Adrenal gland (tissue), 12 donors: Measurements from ENCODE around the gene DENND2A. TPM values are rescaled to one million over a fixed set of nuclear protein-coding genes. Genes with fewer than 3 reads are reported as not detected.

Source experiments
- DNase-seq, 7 donors: peaks; one replicate each; pipeline ENCODE4 v3.0.0-alpha.2; 2019 to 2020
- H3K27ac ChIP-seq, 5 donors: fragments of 200-600 bp; sonication (generic) in 4 of 5; 1 replicate in 3 of 5; 2 replicates in 2 of 5; pipeline versions ENCODE4 v1.5.1 to v1.8.0; 2016 to 2020; ENCODE audit warnings: mild to moderate bottlenecking in 1 of 5
- H3K27me3 ChIP-seq: fragments of 200-600 bp; 2 replicates; pipeline ENCODE4 v1.8.0; 2021
- H3K36me3 ChIP-seq, 2 donors: fragments of 200-600 bp; replicated peaks in 1 of 2; 1 replicate in 1 of 2; 2 replicates in 1 of 2; pipeline versions ENCODE4 v1.5.1 to v1.8.0; 2018 to 2022
- H3K4me1 ChIP-seq, 2 donors: fragments of 200-600 bp; replicated peaks in 1 of 2; 1 replicate in 1 of 2; 2 replicates in 1 of 2; pipeline versions ENCODE4 v1.5.1 to v1.8.0; 2018 to 2021
- H3K4me3 ChIP-seq, 4 donors: fragments of 200-600 bp; sonication (generic) in 3 of 4; one replicate each; pipeline ENCODE4 v1.5.1; 2016 to 2018
- H3K9me3 ChIP-seq, 3 donors: fragments of 200-600 bp; sonication (generic) in 1 of 3; replicated peaks in 1 of 3; 1 replicate in 2 of 3; 2 replicates in 1 of 3; pipeline versions ENCODE4 v1.5.1 to v1.8.0; 2016 to 2021
- POLR2A ChIP-seq, 2 donors: fragments of 450-650 bp; IDR thresholded peaks; one replicate each; pipeline ENCODE4 v1.6.1; 2017; ENCODE audit warnings: antibody characterized with exemption in 2 of 2, mild to moderate bottlenecking in 2 of 2, moderate library complexity in 1 of 2
- WGBS, 4 donors: extraction: QIAGEN DNeasy Blood & Tissue Kit in 2 of 4; methylation state at CpG; one replicate each; pipeline versions ENCODE4 v1.1.5 to v1.1.7; 2013 to 2017; 5-methylcytosine and 5-hydroxymethylcytosine counted together
- intact Hi-C, 2 donors: fragments of 100-400 bp; cut with DNase I; formaldehyde crosslinking; loops; one replicate each; pipeline versions ENCODE4 v1.14.1 to v1.15.0; 2022 to 2023
- polyA plus RNA-seq, 3 donors: library from polyadenylated mRNA; stranded (reverse); fragments of 200-250 nt in 2 of 3; fragments of 350-450 nt in 1 of 3; fragmentation: Illumina TruSeq in 1 of 3; extraction: RNeasy Lipid Tissue Mini Kit (QIAGEN cat#74804) in 1 of 3; gene quantifications; one replicate each; pipeline ENCODE4 v1.2.3, GENCODE V29; 2013 to 2014
- total RNA-seq, 9 donors: library from RNA; depleted of rRNA in 4 of 9; stranded (reverse); fragments of >200 nt in 4 of 9; fragments of 120-200 nt in 1 of 9; fragmentation: NEBNext Ultra II Directional in 1 of 9; extraction: Animal tissue kit (Norgen Biotek cat#: 25700) in 1 of 9; gene quantifications; one replicate each; pipeline versions ENCODE4 v1.1.0 to v1.2.4, GENCODE V29; 2013 to 2023
- TF ChIP-seq, protein P1 (sequence below), 6 experiments: fragments of 450-650 bp in 4 of 6; fragments of 200-600 bp in 2 of 6; sonication (generic) in 1 of 6; IDR thresholded peaks; 1 replicate in 5 of 6; 2 replicates in 1 of 6; pipeline versions ENCODE4 v1.5.1 to v1.8.0; 2016 to 2021; ENCODE audit warnings: antibody characterized with exemption in 6 of 6, mild to moderate bottlenecking in 2 of 6, moderate library complexity in 1 of 6
- donor health status: healthy with polysubstance abuse.
- donor health status: Bipolar disorder and iron deficiency.
- donor health status: DM: yes; HTN: yes; CAD: no.
- donor health status: DM: no; HTN: no; CAD: no.
- donor health status: DM: no; HTN: no; CAD: no.
- donor health status: DM: yes; HTN: yes; CAD: no.

Gene DENND2A
- total and polyA plus RNA-seq, 12 donors, result 3.0 to 10.9 (median 5.8) TPM

DNA sequence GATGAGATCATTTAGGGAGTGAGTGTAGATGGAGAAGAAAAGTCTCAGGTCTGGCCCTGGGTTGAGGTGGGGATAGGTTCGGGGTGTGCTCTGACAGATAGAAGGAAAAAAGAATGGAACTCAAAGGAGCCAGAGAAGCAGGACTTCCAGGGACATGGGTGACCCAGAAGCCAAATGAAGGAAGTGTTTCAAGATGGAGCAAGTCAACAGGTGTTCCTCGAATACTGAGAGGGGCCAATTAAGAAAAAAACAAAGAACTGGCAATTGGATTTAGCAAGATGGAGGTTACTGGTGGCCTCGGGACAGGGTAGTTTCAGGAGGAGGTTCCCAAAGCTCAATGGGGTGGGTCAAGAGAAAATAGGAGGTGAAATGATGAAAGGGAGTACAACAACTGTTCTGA, 40.3 kb downstream of the DENND2A start:
- TF ChIP-seq POLR2A (IDR thresholded peaks at IDR 0.05), result no peak
- TF ChIP-seq, protein P1, sequence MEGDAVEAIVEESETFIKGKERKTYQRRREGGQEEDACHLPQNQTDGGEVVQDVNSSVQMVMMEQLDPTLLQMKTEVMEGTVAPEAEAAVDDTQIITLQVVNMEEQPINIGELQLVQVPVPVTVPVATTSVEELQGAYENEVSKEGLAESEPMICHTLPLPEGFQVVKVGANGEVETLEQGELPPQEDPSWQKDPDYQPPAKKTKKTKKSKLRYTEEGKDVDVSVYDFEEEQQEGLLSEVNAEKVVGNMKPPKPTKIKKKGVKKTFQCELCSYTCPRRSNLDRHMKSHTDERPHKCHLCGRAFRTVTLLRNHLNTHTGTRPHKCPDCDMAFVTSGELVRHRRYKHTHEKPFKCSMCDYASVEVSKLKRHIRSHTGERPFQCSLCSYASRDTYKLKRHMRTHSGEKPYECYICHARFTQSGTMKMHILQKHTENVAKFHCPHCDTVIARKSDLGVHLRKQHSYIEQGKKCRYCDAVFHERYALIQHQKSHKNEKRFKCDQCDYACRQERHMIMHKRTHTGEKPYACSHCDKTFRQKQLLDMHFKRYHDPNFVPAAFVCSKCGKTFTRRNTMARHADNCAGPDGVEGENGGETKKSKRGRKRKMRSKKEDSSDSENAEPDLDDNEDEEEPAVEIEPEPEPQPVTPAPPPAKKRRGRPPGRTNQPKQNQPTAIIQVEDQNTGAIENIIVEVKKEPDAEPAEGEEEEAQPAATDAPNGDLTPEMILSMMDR (IDR thresholded peaks at IDR 0.05), result no peak
- intact Hi-C loops, result no loop called here
- no peaks in the 10 kb centered on the region for H3K27me3 ChIP-seq
- no peaks in the 10 kb centered on the region for H3K36me3 ChIP-seq
- no peak overlapping the region for H3K27ac ChIP-seq
- WGBS, 4 donors, result 87 to 99% (median 92%) methylated on average over 3 of the region's 3 CpGs
- no peak for DNase-seq
- no peaks in the 10 kb centered on the region for H3K9me3 ChIP-seq
- H3K4me1 ChIP-seq, result peaks cover 0 to 8% of the 10 kb centered on the region in 2 donors
- no peak overlapping the region for H3K4me3 ChIP-seq

GRCh38 chr7:140597428-140597949, 43.1 kb downstream of the DENND2A start:
- Histone ChIP-seq H3K4me1 (peaks cover 0 to 8% of the 10 kb centered on the region in 2 donors), H3K36me3 (no peaks in the 10 kb centered on the region), H3K9me3 (no peaks in the 10 kb centered on the region), H3K4me3 (no peak overlapping the region), H3K27ac (peak overlapping the region in 2 of 5 donors; percentile 17 to 43), H3K27me3 (no peaks in the 10 kb centered on the region)
- intact Hi-C loops, result no loop called here
- 68 to 79% (median 75%) methylated on average over 5 of the region's 5 CpGs for WGBS, 4 donors
- no peak for TF ChIP-seq POLR2A (IDR thresholded peaks at IDR 0.05)
- TF ChIP-seq, protein P1 (IDR thresholded peaks at IDR 0.05), result no peak
- DNase-seq, result no peak

- WGBS, 4 donors, result 48 to 61% (median 57%) methylated on average over 7 of the region's 7 CpGs
- no peaks in the 10 kb centered on the region for H3K27me3 ChIP-seq
- H3K27ac ChIP-seq, result peak overlapping the region in 2 of 5 donors; percentile 17 to 40
- no peak overlapping the region for H3K4me3 ChIP-seq
- intact Hi-C loops, result no loop called here
- H3K4me1 ChIP-seq, result peaks cover 0 to 8% of the 10 kb centered on the region in 2 donors
- DNase-seq, result no peak
- no peaks in the 10 kb centered on the region for H3K36me3 ChIP-seq
- no peaks in the 10 kb centered on the region for H3K9me3 ChIP-seq
- no peak for TF ChIP-seq POLR2A (IDR thresholded peaks at IDR 0.05)
- TF ChIP-seq, protein P1 (IDR thresholded peaks at IDR 0.05), result no peak
Measured at GRCh38 chr7:140596519-140597427, 43.8 kb downstream of the DENND2A start.

DNA sequence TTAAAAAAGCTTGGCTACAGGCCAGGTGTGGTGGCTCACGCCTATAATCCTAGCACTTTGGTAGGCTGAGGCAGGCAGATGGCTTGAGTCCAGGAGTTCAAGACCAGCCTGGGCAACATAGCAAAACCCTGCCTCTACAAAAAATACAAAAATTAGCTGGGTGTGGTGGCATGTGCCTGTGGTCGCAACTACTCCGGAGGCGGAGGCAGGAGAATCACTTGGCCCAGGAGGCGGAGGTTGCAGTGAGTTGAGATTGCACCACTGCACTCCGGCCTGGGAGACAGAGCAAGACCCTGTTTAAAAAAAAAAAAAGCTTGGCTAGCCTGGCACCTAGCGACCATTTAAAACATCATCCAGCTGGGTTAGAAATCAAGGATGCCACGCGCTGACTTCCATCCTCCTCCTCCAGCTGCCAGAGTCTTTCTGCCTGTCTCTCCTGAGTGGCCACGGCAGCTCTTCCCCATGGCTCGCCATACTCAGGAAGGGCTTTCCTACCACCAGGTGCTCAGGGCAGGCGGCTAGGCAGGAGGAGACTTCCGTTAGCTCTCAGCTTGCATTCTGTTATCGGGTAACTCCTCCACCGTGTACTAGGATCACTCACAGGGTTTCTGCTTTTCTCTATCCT, 45.0 kb downstream of the DENND2A start:
- Histone ChIP-seq H3K4me3 (no peak overlapping the region), H3K4me1 (peaks cover 0 to 8% of the 10 kb centered on the region in 2 donors), H3K27me3 (no peaks in the 10 kb centered on the region), H3K27ac (no peak overlapping the region), H3K9me3 (no peaks in the 10 kb centered on the region), H3K36me3 (no peaks in the 10 kb centered on the region)
- no peak for DNase-seq
- WGBS, 4 donors, result 84 to 90% (median 87%) methylated on average over 15 of the region's 15 CpGs
- intact Hi-C loops, result no loop called here
- TF ChIP-seq, protein P1 (IDR thresholded peaks at IDR 0.05), result no peak
- TF ChIP-seq POLR2A (IDR thresholded peaks at IDR 0.05), result no peak
